Measurements from ENCODE around the gene DTD1.

GRCh38 chr20:18566892-18567738 lies 20.7 kb upstream of the DTD1 start, which contains the start of gene SMIM26:
- no peak for TF ChIP-seq GATA3 (IDR thresholded peaks at IDR 0.05; ENCODE audit: low read depth, low read length)
- TF ChIP-seq GATA2 (IDR thresholded peaks at IDR 0.05; ENCODE audit: low read depth, low read length): no peak
